ENCODE measurements around the gene ENPP1. TPM values are rescaled to one million over a fixed set of nuclear protein-coding genes. Genes with fewer than 3 reads are reported as not detected.

The ENPP1 gene
- total RNA-seq, 4 donors from 2014 or later = 10.0 to 54.7 (median 12.6) TPM

- Histone ChIP-seq H3K4me3 (no peak overlapping the region), H3K4me1 (peaks cover 0 to 14% (median 0%) of the 10 kb centered on the region in 3 donors), H3K27me3 (no peaks in the 10 kb centered on the region), H3K9me3 (no peaks in the 10 kb centered on the region), H3K27ac (no peak overlapping the region), H3K36me3 (no peaks in the 10 kb centered on the region)
- TF ChIP-seq POLR2A (IDR thresholded peaks at IDR 0.05) = no peak
- TF ChIP-seq POLR2AphosphoS5 (IDR thresholded peaks at IDR 0.05) = no peak
- no peak for TF ChIP-seq CTCF (IDR thresholded peaks at IDR 0.05)
- no peak for TF ChIP-seq EP300 (IDR thresholded peaks at IDR 0.05)
- ATAC-seq = no peak
- WGBS, 2 donors (ENCODE audit: low coverage in 1 of 2) = 47 to 48% methylated on average over 5 of the region's 5 CpGs
These were observed 16.3 kb upstream of the ENPP1 start for GRCh38 chr6:131791476-131791875.

GRCh38 chr6:131792091-131792496 lies 15.7 kb upstream of the ENPP1 start:
- Histone ChIP-seq H3K4me1 (peaks cover 0 to 14% (median 0%) of the 10 kb centered on the region in 3 donors), H3K9me3 (no peaks in the 10 kb centered on the region), H3K27me3 (no peaks in the 10 kb centered on the region), H3K36me3 (no peaks in the 10 kb centered on the region), H3K4me3 (no peak overlapping the region), H3K27ac (no peak overlapping the region)
- WGBS, 2 donors (ENCODE audit: low coverage in 1 of 2) = 91 to 95% methylated on average over 6 of the region's 6 CpGs
- TF ChIP-seq CTCF (IDR thresholded peaks at IDR 0.05) = no peak
- no peak for TF ChIP-seq EP300 (IDR thresholded peaks at IDR 0.05)
- no peak for TF ChIP-seq POLR2A (IDR thresholded peaks at IDR 0.05)
- no peak for TF ChIP-seq POLR2AphosphoS5 (IDR thresholded peaks at IDR 0.05)
- ATAC-seq = no peak

- H3K36me3 ChIP-seq = no peaks in the 10 kb centered on the region
- no peaks in the 10 kb centered on the region for H3K9me3 ChIP-seq
- H3K4me1 ChIP-seq = no peaks in the 10 kb centered on the region
- WGBS, 2 donors (ENCODE audit: low coverage in 1 of 2) = 86% methylated on average over 2 of the region's 2 CpGs; no CpG with 5 or more reads in 1 of the 2 donors
- no peak for ATAC-seq
- H3K27ac ChIP-seq = no peak overlapping the region
- H3K27me3 ChIP-seq = no peaks in the 10 kb centered on the region
- TF ChIP-seq POLR2AphosphoS5 (IDR thresholded peaks at IDR 0.05) (no peak), POLR2A (IDR thresholded peaks at IDR 0.05) (no peak), EP300 (IDR thresholded peaks at IDR 0.05) (no peak), CTCF (IDR thresholded peaks at IDR 0.05) (no peak)
- no peak overlapping the region for H3K4me3 ChIP-seq
These were observed 12.5 kb upstream of the ENPP1 start for GRCh38 chr6:131795366-131795765.

- Histone ChIP-seq H3K36me3 (no peaks in the 10 kb centered on the region), H3K4me3 (no peak overlapping the region), H3K9me3 (no peaks in the 10 kb centered on the region), H3K27me3 (no peaks in the 10 kb centered on the region), H3K27ac (no peak overlapping the region), H3K4me1 (peaks cover 0 to 6% (median 0%) of the 10 kb centered on the region in 3 donors)
- 91 to 94% methylated on average over 2 of the region's 2 CpGs for WGBS, 2 donors (ENCODE audit: low coverage in 1 of 2)
- ATAC-seq = no peak
- TF ChIP-seq CTCF (IDR thresholded peaks at IDR 0.05) (no peak), EP300 (IDR thresholded peaks at IDR 0.05) (no peak), POLR2A (IDR thresholded peaks at IDR 0.05) (no peak), POLR2AphosphoS5 (IDR thresholded peaks at IDR 0.05) (no peak)
These were observed 5.5 kb upstream of the ENPP1 start for GRCh38 chr6:131802347-131802746.

GRCh38 chr6:131803007-131803769 lies 4.6 kb upstream of the ENPP1 start:
- Histone ChIP-seq H3K9me3 (no peaks in the 10 kb centered on the region), H3K36me3 (no peaks in the 10 kb centered on the region), H3K4me3 (no peak overlapping the region), H3K4me1 (peaks cover 0 to 9% (median 0%) of the 10 kb centered on the region in 3 donors), H3K27ac (no peak overlapping the region), H3K27me3 (no peaks in the 10 kb centered on the region)
- 79 to 80% methylated on average over 3 to 10 of the region's 10 CpGs for WGBS, 2 donors (ENCODE audit: low coverage in 1 of 2)
- ATAC-seq = no peak
- TF ChIP-seq CTCF (IDR thresholded peaks at IDR 0.05) (no peak), POLR2AphosphoS5 (IDR thresholded peaks at IDR 0.05) (no peak), EP300 (IDR thresholded peaks at IDR 0.05) (no peak), POLR2A (IDR thresholded peaks at IDR 0.05) (no peak)

Data from gastroesophageal sphincter (tissue), 4 donors.